GM23338 (cell line): Measurements from ENCODE around the gene PLEKHM2. TPM values are rescaled to one million over a fixed set of nuclear protein-coding genes. Genes with fewer than 3 reads are reported as not detected.

Experiments used
- ATAC-seq: fragments of 200-7000 bp; cut with Tn5 transposase; 3 replicates; pipeline ENCODE4 v1.9.1; 2020
- DNase-seq: peaks from one replicate; pipeline ENCODE4 v3.0.0-alpha.2; 2015; ENCODE audit warnings: low spot score
- H2AFZ ChIP-seq: fragments of 200-600 bp; sonication (generic); 2 replicates; pipeline ENCODE4 v1.8.0; 2016; ENCODE audit warnings: antibody characterized with exemption, mild to moderate bottlenecking, moderate library complexity
- H3F3A ChIP-seq: fragments of 200-600 bp; sonication (generic); replicated peaks from 2 replicates; pipeline ENCODE4 v1.8.0; 2017; ENCODE audit warnings: antibody characterized with exemption, mixed run types, low read depth
- H3K27ac ChIP-seq: fragments of 200-600 bp; sonication (generic); 2 replicates; pipeline ENCODE4 v1.6.1; 2016; ENCODE audit warnings: low read depth
- H3K27me3 ChIP-seq: fragments of 200-600 bp; sonication (generic); 2 replicates; pipeline ENCODE4 v1.8.0; 2016; ENCODE audit warnings: mild to moderate bottlenecking, mixed run types, moderate library complexity; ENCODE audit not compliant: insufficient read depth
- H3K36me3 ChIP-seq: fragments of 200-600 bp; sonication (generic); 2 replicates; pipeline ENCODE4 v1.8.0; 2016; ENCODE audit warnings: mild to moderate bottlenecking; ENCODE audit not compliant: insufficient read depth
- H3K4me1 ChIP-seq: fragments of 200-600 bp; sonication (generic); 2 replicates; pipeline ENCODE4 v1.8.0; 2016; ENCODE audit warnings: mild to moderate bottlenecking, moderate library complexity; ENCODE audit not compliant: insufficient read depth
- H3K4me2 ChIP-seq: fragments of 200-600 bp; sonication (generic); 2 replicates; pipeline ENCODE4 v1.7.1; 2017; ENCODE audit warnings: mixed run types
- H3K4me3 ChIP-seq: fragments of 200-600 bp; sonication (generic); 2 replicates; pipeline ENCODE4 v1.6.1; 2016; ENCODE audit warnings: mixed run types
- H3K79me2 ChIP-seq: fragments of 200-600 bp; sonication (generic); replicated peaks from 2 replicates; pipeline ENCODE4 v1.8.0; 2017; ENCODE audit warnings: mild to moderate bottlenecking; ENCODE audit not compliant: insufficient read depth
- H3K9me2 ChIP-seq: fragments of 200-600 bp; sonication (generic); 2 replicates; pipeline ENCODE4 v1.8.0; 2017; ENCODE audit not compliant: insufficient read depth
- H4K20me1 ChIP-seq: fragments of 200-600 bp; sonication (generic); replicated peaks from 2 replicates; pipeline ENCODE4 v1.8.0; 2017; ENCODE audit warnings: mild to moderate bottlenecking; ENCODE audit not compliant: insufficient read depth
- H3K27ac Mint-ChIP-seq: 2 replicates; pipeline ENCODE4 v1.8.0; 2020; ENCODE audit warnings: inconsistent platforms, mild to moderate bottlenecking, moderate library complexity, mixed read lengths
- H3K27me3 Mint-ChIP-seq: 3 replicates; pipeline ENCODE4 v1.8.0; 2022; ENCODE audit warnings: low read depth, mild to moderate bottlenecking, moderate library complexity, mixed read lengths, inconsistent platforms; ENCODE audit not compliant: insufficient read depth, poor library complexity
- H3K36me3 Mint-ChIP-seq: 3 replicates; pipeline ENCODE4 v1.8.0; 2021; ENCODE audit warnings: low read depth, mild to moderate bottlenecking, inconsistent platforms, moderate library complexity, mixed read lengths
- H3K4me1 Mint-ChIP-seq: 3 replicates; pipeline ENCODE4 v1.8.0; 2020; ENCODE audit warnings: mild to moderate bottlenecking, inconsistent platforms, mixed read lengths
- H3K4me3 Mint-ChIP-seq: 3 replicates; pipeline ENCODE4 v1.8.0; 2021; ENCODE audit warnings: moderate library complexity, mild to moderate bottlenecking, inconsistent platforms, mixed read lengths
- H3K9me3 Mint-ChIP-seq: 3 replicates; pipeline ENCODE4 v1.8.0; 2020; ENCODE audit warnings: moderate library complexity, mild to moderate bottlenecking, inconsistent platforms, mixed read lengths
- CREB1 ChIP-seq: fragments of 250-450 bp; sonication (Bioruptor Pico); IDR thresholded peaks from 2 replicates; pipeline ENCODE4 v1.5.0; 2020; ENCODE audit warnings: low read depth, mild to moderate bottlenecking, moderate library complexity
- EZH2 ChIP-seq: fragments of 200-600 bp; sonication (generic); IDR thresholded peaks from one replicate; pipeline ENCODE4 v1.8.0; 2017; ENCODE audit warnings: antibody characterized with exemption, mild to moderate bottlenecking, low read depth; ENCODE audit not compliant: unreplicated experiment
- EZH2phosphoT487 ChIP-seq: fragments of 200-600 bp; sonication (generic); IDR thresholded peaks from one replicate; pipeline ENCODE4 v1.8.1; 2018; ENCODE audit warnings: antibody characterized with exemption; ENCODE audit not compliant: unreplicated experiment
- JUNB ChIP-seq: IDR thresholded peaks from one replicate; pipeline ENCODE4 v1.6.1; 2016; ENCODE audit warnings: antibody characterized with exemption; ENCODE audit not compliant: unreplicated experiment
- NANOG ChIP-seq: IDR thresholded peaks from 2 replicates; pipeline ENCODE4 v1.6.1; 2016; ENCODE audit warnings: antibody characterized with exemption, borderline replicate concordance
- POLR2AphosphoS5 ChIP-seq: IDR thresholded peaks from 2 replicates; pipeline ENCODE4 v1.6.1; 2016; ENCODE audit warnings: antibody characterized with exemption, low read depth
- STAT1 ChIP-seq: IDR thresholded peaks from one replicate; pipeline ENCODE4 v1.6.1; 2016; ENCODE audit warnings: antibody characterized with exemption; ENCODE audit not compliant: unreplicated experiment
- ZNF114 ChIP-seq: fragments of 250-450 bp; sonication (Bioruptor Pico); IDR thresholded peaks from 2 replicates; pipeline ENCODE4 v1.5.0; 2020; ENCODE audit warnings: mild to moderate bottlenecking, moderate library complexity
- ZNF331 ChIP-seq: fragments of 250-450 bp; sonication (Bioruptor Pico); IDR thresholded peaks from 2 replicates; pipeline ENCODE4 v1.5.0; 2020; ENCODE audit warnings: low read depth, mild to moderate bottlenecking, moderate library complexity
- polyA plus RNA-seq: library from polyadenylated mRNA; unstranded; fragments of >200 nt; fragmentation: Nextera tagmentation; extraction: Ambion mirVana; gene quantifications from 2 replicates; pipeline ENCODE4 v1.2.1, GENCODE V29; 2016
- total RNA-seq: library from RNA; depleted of rRNA; stranded (reverse); fragments of >200 nt; shearing (Covaris generic); gene quantifications from 2 replicates; pipeline ENCODE4 v1.2.3, GENCODE V29; 2014
- TF ChIP-seq, protein P1 (sequence below): fragments of 250-450 bp; sonication (Bioruptor Pico); IDR thresholded peaks from 2 replicates; pipeline ENCODE4 v1.5.0; 2020; ENCODE audit warnings: mild to moderate bottlenecking, moderate library complexity
- TF ChIP-seq, protein P2 (sequence below), 2 experiments: fragments of 200-600 bp in 1 of 2; sonication (generic) in 1 of 2; conservative IDR thresholded peaks; 2 replicates each; pipeline versions ENCODE4 v1.5.1 to v1.6.1; 2016 to 2017; ENCODE audit warnings: antibody characterized with exemption in 2 of 2, low read depth in 2 of 2, mild to moderate bottlenecking in 2 of 2, moderate library complexity in 1 of 2
- TF ChIP-seq, protein P3 (sequence below): IDR thresholded peaks from one replicate; pipeline ENCODE4 v1.6.1; 2018; ENCODE audit warnings: antibody characterized with exemption; ENCODE audit not compliant: unreplicated experiment
- TF ChIP-seq, protein P4 (sequence below): IDR thresholded peaks from 2 replicates; pipeline ENCODE4 v1.6.1; 2016; ENCODE audit warnings: antibody characterized with exemption

The PLEKHM2 gene
- total and polyA plus RNA-seq, 2 experiments from 2014 or later, result 11.2 to 40.0 TPM

DNA sequence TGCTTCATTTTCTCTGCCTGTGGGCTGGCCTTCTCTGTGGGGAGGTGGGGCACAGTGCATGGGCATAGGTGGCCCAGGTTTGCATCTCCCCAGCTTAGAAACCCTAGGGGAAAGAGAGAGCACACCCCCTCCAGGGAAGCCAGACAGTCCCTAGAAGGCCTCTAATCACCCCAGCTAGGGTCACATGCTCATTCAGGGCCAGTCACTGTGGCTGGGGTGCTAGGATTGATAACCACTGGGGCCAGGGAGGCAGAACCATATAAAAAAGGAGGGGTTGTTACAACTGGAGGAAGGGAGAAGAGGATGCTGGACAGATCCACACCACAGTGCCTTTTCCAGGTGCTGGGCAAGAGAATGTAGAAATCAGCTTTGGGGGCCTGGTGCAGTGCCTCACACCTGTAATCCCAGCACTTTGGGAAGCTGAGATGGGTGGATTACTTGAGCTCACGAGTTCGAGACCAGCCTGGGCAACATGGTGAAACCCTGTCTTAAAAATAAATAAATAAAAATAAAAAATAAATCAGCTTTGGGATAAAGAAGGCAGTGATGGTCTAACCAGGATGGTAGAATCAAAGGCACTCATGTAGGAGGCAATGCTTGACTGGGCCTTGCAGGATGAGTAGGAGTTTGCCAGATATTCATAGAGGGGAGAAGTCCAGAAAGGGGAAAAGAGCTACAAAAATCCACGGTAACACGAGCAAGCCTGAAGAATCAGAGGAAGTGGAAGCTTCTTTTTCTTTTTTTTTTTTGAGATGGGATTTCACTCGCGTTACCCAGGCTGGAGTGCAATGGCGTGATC lies 94.0 kb downstream of the PLEKHM2 start:
- no peaks in the 10 kb centered on the region for H3K9me3 Mint-ChIP-seq
- no peaks in the 10 kb centered on the region for H3K4me1 Mint-ChIP-seq
- Histone ChIP-seq H3F3A (0 out of 2 replicates have a peak, but pooled peaks cover 3% of the 10 kb centered on the region), H4K20me1 (no peaks in the 10 kb centered on the region; the same call in 1 of the 2 replicates), H3K27ac (no peak overlapping the region), H3K4me3 (no peak overlapping the region), H3K4me2 (no peak overlapping the region), H3K4me1 (no peaks in the 10 kb centered on the region), H3K9me2 (no peaks in the 10 kb centered on the region), H3K36me3 (peaks cover 53% of the 10 kb centered on the region), H2AFZ (no peak overlapping the region), H3K79me2 (no peaks in the 10 kb centered on the region), H3K27me3 (no peaks in the 10 kb centered on the region)
- peaks cover 94% of the 10 kb centered on the region for H3K36me3 Mint-ChIP-seq
- TF ChIP-seq ZNF114, result no peak
- TF ChIP-seq, protein P1, sequence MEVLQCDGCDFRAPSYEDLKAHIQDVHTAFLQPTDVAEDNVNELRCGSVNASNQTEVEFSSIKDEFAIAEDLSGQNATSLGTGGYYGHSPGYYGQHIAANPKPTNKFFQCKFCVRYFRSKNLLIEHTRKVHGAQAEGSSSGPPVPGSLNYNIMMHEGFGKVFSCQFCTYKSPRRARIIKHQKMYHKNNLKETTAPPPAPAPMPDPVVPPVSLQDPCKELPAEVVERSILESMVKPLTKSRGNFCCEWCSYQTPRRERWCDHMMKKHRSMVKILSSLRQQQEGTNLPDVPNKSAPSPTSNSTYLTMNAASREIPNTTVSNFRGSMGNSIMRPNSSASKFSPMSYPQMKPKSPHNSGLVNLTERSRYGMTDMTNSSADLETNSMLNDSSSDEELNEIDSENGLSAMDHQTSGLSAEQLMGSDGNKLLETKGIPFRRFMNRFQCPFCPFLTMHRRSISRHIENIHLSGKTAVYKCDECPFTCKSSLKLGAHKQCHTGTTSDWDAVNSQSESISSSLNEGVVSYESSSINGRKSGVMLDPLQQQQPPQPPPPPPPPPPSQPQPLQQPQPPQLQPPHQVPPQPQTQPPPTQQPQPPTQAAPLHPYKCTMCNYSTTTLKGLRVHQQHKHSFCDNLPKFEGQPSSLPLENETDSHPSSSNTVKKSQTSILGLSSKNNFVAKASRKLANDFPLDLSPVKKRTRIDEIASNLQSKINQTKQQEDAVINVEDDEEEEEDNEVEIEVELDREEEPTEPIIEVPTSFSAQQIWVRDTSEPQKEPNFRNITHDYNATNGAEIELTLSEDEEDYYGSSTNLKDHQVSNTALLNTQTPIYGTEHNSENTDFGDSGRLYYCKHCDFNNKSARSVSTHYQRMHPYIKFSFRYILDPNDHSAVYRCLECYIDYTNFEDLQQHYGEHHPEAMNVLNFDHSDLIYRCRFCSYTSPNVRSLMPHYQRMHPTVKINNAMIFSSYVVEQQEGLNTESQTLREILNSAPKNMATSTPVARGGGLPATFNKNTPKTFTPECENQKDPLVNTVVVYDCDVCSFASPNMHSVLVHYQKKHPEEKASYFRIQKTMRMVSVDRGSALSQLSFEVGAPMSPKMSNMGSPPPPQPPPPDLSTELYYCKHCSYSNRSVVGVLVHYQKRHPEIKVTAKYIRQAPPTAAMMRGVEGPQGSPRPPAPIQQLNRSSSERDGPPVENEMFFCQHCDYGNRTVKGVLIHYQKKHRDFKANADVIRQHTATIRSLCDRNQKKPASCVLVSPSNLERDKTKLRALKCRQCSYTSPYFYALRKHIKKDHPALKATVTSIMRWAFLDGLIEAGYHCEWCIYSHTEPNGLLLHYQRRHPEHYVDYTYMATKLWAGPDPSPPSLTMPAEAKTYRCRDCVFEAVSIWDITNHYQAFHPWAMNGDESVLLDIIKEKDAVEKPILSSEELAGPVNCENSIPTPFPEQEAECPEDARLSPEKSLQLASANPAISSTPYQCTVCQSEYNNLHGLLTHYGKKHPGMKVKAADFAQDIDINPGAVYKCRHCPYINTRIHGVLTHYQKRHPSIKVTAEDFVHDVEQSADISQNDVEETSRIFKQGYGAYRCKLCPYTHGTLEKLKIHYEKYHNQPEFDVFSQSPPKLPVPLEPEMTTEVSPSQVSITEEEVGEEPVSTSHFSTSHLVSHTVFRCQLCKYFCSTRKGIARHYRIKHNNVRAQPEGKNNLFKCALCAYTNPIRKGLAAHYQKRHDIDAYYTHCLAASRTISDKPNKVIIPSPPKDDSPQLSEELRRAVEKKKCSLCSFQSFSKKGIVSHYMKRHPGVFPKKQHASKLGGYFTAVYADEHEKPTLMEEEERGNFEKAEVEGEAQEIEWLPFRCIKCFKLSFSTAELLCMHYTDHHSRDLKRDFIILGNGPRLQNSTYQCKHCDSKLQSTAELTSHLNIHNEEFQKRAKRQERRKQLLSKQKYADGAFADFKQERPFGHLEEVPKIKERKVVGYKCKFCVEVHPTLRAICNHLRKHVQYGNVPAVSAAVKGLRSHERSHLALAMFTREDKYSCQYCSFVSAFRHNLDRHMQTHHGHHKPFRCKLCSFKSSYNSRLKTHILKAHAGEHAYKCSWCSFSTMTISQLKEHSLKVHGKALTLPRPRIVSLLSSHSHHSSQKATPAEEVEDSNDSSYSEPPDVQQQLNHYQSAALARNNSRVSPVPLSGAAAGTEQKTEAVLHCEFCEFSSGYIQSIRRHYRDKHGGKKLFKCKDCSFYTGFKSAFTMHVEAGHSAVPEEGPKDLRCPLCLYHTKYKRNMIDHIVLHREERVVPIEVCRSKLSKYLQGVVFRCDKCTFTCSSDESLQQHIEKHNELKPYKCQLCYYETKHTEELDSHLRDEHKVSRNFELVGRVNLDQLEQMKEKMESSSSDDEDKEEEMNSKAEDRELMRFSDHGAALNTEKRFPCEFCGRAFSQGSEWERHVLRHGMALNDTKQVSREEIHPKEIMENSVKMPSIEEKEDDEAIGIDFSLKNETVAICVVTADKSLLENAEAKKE (CRISPR knock-in tag), result no peak
- no peak for TF ChIP-seq EZH2phosphoT487
- TF ChIP-seq, protein P2, sequence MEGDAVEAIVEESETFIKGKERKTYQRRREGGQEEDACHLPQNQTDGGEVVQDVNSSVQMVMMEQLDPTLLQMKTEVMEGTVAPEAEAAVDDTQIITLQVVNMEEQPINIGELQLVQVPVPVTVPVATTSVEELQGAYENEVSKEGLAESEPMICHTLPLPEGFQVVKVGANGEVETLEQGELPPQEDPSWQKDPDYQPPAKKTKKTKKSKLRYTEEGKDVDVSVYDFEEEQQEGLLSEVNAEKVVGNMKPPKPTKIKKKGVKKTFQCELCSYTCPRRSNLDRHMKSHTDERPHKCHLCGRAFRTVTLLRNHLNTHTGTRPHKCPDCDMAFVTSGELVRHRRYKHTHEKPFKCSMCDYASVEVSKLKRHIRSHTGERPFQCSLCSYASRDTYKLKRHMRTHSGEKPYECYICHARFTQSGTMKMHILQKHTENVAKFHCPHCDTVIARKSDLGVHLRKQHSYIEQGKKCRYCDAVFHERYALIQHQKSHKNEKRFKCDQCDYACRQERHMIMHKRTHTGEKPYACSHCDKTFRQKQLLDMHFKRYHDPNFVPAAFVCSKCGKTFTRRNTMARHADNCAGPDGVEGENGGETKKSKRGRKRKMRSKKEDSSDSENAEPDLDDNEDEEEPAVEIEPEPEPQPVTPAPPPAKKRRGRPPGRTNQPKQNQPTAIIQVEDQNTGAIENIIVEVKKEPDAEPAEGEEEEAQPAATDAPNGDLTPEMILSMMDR (conservative IDR thresholded peaks at IDR 0.05; ENCODE audit: low read depth in 2 of 2), result no peak
- no peak for TF ChIP-seq ZNF331 (CRISPR knock-in tag)
- no peak for TF ChIP-seq POLR2AphosphoS5
- TF ChIP-seq JUNB, result no peak
- TF ChIP-seq, protein P3, sequence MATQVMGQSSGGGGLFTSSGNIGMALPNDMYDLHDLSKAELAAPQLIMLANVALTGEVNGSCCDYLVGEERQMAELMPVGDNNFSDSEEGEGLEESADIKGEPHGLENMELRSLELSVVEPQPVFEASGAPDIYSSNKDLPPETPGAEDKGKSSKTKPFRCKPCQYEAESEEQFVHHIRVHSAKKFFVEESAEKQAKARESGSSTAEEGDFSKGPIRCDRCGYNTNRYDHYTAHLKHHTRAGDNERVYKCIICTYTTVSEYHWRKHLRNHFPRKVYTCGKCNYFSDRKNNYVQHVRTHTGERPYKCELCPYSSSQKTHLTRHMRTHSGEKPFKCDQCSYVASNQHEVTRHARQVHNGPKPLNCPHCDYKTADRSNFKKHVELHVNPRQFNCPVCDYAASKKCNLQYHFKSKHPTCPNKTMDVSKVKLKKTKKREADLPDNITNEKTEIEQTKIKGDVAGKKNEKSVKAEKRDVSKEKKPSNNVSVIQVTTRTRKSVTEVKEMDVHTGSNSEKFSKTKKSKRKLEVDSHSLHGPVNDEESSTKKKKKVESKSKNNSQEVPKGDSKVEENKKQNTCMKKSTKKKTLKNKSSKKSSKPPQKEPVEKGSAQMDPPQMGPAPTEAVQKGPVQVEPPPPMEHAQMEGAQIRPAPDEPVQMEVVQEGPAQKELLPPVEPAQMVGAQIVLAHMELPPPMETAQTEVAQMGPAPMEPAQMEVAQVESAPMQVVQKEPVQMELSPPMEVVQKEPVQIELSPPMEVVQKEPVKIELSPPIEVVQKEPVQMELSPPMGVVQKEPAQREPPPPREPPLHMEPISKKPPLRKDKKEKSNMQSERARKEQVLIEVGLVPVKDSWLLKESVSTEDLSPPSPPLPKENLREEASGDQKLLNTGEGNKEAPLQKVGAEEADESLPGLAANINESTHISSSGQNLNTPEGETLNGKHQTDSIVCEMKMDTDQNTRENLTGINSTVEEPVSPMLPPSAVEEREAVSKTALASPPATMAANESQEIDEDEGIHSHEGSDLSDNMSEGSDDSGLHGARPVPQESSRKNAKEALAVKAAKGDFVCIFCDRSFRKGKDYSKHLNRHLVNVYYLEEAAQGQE, result no peak
- TF ChIP-seq NANOG, result no peak
- TF ChIP-seq, protein P4, sequence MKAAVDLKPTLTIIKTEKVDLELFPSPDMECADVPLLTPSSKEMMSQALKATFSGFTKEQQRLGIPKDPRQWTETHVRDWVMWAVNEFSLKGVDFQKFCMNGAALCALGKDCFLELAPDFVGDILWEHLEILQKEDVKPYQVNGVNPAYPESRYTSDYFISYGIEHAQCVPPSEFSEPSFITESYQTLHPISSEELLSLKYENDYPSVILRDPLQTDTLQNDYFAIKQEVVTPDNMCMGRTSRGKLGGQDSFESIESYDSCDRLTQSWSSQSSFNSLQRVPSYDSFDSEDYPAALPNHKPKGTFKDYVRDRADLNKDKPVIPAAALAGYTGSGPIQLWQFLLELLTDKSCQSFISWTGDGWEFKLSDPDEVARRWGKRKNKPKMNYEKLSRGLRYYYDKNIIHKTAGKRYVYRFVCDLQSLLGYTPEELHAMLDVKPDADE, result no peak
- no peak for TF ChIP-seq CREB1
- no peak for TF ChIP-seq EZH2
- TF ChIP-seq STAT1, result no peak
- ATAC-seq (no peak), DNase-seq (no peak)
- peaks cover 2% of the 10 kb centered on the region for H3K27me3 Mint-ChIP-seq
- no peak overlapping the region; the same call in 1 of the 2 replicates for H3K27ac Mint-ChIP-seq
- H3K4me3 Mint-ChIP-seq, result no peak overlapping the region
